SK-N-SH treated with all-trans-retinoic acid at 6 μM for 48 hours (cell line): ENCODE results near the gene P4HTM.

ENCODE experiments used
- CREB5 ChIP-seq: fragments of 250-450 bp; sonication (Bioruptor Pico); IDR thresholded peaks from 2 replicates; pipeline ENCODE4 v1.5.1; 2020; ENCODE audit warnings: low read depth, mild to moderate bottlenecking, moderate library complexity
- CSDC2 ChIP-seq: fragments of 250-450 bp; sonication (Bioruptor Pico); IDR thresholded peaks from 2 replicates; pipeline ENCODE4 v1.5.0; 2020; ENCODE audit warnings: mild to moderate bottlenecking, moderate library complexity
- CSRNP3 ChIP-seq: fragments of 250-450 bp; sonication (Bioruptor Pico); IDR thresholded peaks from 2 replicates; pipeline ENCODE4 v1.5.1; 2021; ENCODE audit warnings: mild to moderate bottlenecking, moderate library complexity
- PATZ1 ChIP-seq: fragments of 250-450 bp; sonication (Bioruptor Pico); IDR thresholded peaks from 2 replicates; pipeline ENCODE4 v1.8.0; 2020; ENCODE audit warnings: mild to moderate bottlenecking, moderate library complexity, borderline replicate concordance
- RARB ChIP-seq: fragments of 250-450 bp; sonication (Bioruptor Pico); IDR thresholded peaks from 2 replicates; pipeline ENCODE4 v1.8.0; 2021; ENCODE audit warnings: mild to moderate bottlenecking, moderate library complexity
- SNAI2 ChIP-seq: fragments of 250-450 bp; sonication (Bioruptor Pico); IDR thresholded peaks from 2 replicates; pipeline ENCODE4 v1.5.0; 2020; ENCODE audit warnings: mild to moderate bottlenecking, moderate library complexity
- ZFP3 ChIP-seq: fragments of 250-450 bp; sonication (Bioruptor Pico); IDR thresholded peaks from 2 replicates; pipeline ENCODE4 v1.5.0; 2020; ENCODE audit warnings: mild to moderate bottlenecking, moderate library complexity
- ZFP30 ChIP-seq: fragments of 450-650 bp; formaldehyde crosslinking; IDR thresholded peaks from 2 replicates; pipeline ENCODE4 v1.5.0; 2022; ENCODE audit warnings: mild to moderate bottlenecking, moderate library complexity
- ZNF70 ChIP-seq: fragments of 450-650 bp; formaldehyde crosslinking; IDR thresholded peaks from 2 replicates; pipeline ENCODE4 v1.5.0; 2020; ENCODE audit warnings: mild to moderate bottlenecking, moderate library complexity

GRCh38 chr3:49009396-49009795 is 19.4 kb downstream of the P4HTM start:
- TF ChIP-seq CREB5 (CRISPR knock-in tag) (no peak), CSDC2 (CRISPR knock-in tag) (no peak), CSRNP3 (CRISPR knock-in tag) (no peak), PATZ1 (no peak), SNAI2 (CRISPR knock-in tag) (no peak), RARB (CRISPR knock-in tag) (no peak), ZFP3 (CRISPR knock-in tag) (no peak), ZFP30 (CRISPR knock-in tag) (no peak), ZNF70 (CRISPR knock-in tag) (no peak)
